ENCODE results near the gene AHR.
"Not testable (repeated sequence)": the region's sequence is repeated elsewhere in the genome, so short reads cannot be mapped to it uniquely, and the experiment has no call there.

AHR gene

GRCh38 chr7:17371671-17372524 is 73.4 kb downstream of the AHR start:
- Histone ChIP-seq H3K4me3 (ENCODE audit: insufficient read depth, low read depth, low read length) (no peak overlapping the region), H3K9me3 (ENCODE audit: control insufficient read depth, low read length) (no peaks in the 10 kb centered on the region), H3K4me1 (ENCODE audit: control insufficient read depth, insufficient read depth, low read length) (no peaks in the 10 kb centered on the region), H3K36me3 (ENCODE audit: control insufficient read depth, insufficient read depth, low read length) (no peaks in the 10 kb centered on the region), H3K27me3 (ENCODE audit: control insufficient read depth, insufficient read depth, low read length, poor library complexity, severe bottlenecking) (no peaks in the 10 kb centered on the region), H3K27ac (ENCODE audit: insufficient read depth, low read depth, low read length, poor library complexity, severe bottlenecking) (no peak overlapping the region)
- 79 to 88% methylated on average over 3 of the region's 3 CpGs for WGBS, 2 experiments

- 97 to 99% methylated on average over 4 of the region's 4 CpGs for WGBS, 2 experiments
- no peaks in the 10 kb centered on the region for H3K36me3 ChIP-seq (ENCODE audit: control insufficient read depth, insufficient read depth, low read length)
- H3K4me3 ChIP-seq (ENCODE audit: insufficient read depth, low read depth, low read length), result no peak overlapping the region
- H3K27ac ChIP-seq (ENCODE audit: insufficient read depth, low read depth, low read length, poor library complexity, severe bottlenecking), result no peak overlapping the region
- H3K9me3 ChIP-seq (ENCODE audit: control insufficient read depth, low read length), result no peaks in the 10 kb centered on the region
- H3K27me3 ChIP-seq (ENCODE audit: control insufficient read depth, insufficient read depth, low read length, poor library complexity, severe bottlenecking), result no peaks in the 10 kb centered on the region
- no peaks in the 10 kb centered on the region for H3K4me1 ChIP-seq (ENCODE audit: control insufficient read depth, insufficient read depth, low read length)
These were observed 75.7 kb downstream of the AHR start for GRCh38 chr7:17374157-17374556.

- Histone ChIP-seq H3K4me3 (ENCODE audit: insufficient read depth, low read depth, low read length) (no peak overlapping the region), H3K4me1 (ENCODE audit: control insufficient read depth, insufficient read depth, low read length) (no peaks in the 10 kb centered on the region), H3K9me3 (ENCODE audit: control insufficient read depth, low read length) (no peaks in the 10 kb centered on the region), H3K27ac (ENCODE audit: insufficient read depth, low read depth, low read length, poor library complexity, severe bottlenecking) (no peak overlapping the region), H3K27me3 (ENCODE audit: control insufficient read depth, insufficient read depth, low read length, poor library complexity, severe bottlenecking) (no peaks in the 10 kb centered on the region), H3K36me3 (ENCODE audit: control insufficient read depth, insufficient read depth, low read length) (no peaks in the 10 kb centered on the region)
- 90% methylated on average over 5 of the region's 5 CpGs for WGBS, 2 experiments
These were observed 76.2 kb downstream of the AHR start for GRCh38 chr7:17374654-17375053.

- WGBS, 2 experiments, result 88 to 92% methylated on average over 1 of the region's 1 CpG
- Histone ChIP-seq H3K27me3 (ENCODE audit: control insufficient read depth, insufficient read depth, low read length, poor library complexity, severe bottlenecking) (no peaks in the 10 kb centered on the region), H3K9me3 (ENCODE audit: control insufficient read depth, low read length) (no peaks in the 10 kb centered on the region), H3K36me3 (ENCODE audit: control insufficient read depth, insufficient read depth, low read length) (no peaks in the 10 kb centered on the region), H3K4me3 (ENCODE audit: insufficient read depth, low read depth, low read length) (no peak overlapping the region), H3K4me1 (ENCODE audit: control insufficient read depth, insufficient read depth, low read length) (no peaks in the 10 kb centered on the region), H3K27ac (ENCODE audit: insufficient read depth, low read depth, low read length, poor library complexity, severe bottlenecking) (no peak overlapping the region)
These were observed 78.1 kb downstream of the AHR start for GRCh38 chr7:17376595-17376994.

GRCh38 chr7:17380736-17381662 is 82.5 kb downstream of the AHR start:
- no peak overlapping the region for H3K27ac ChIP-seq (ENCODE audit: insufficient read depth, low read depth, low read length, poor library complexity, severe bottlenecking)

GRCh38 chr7:17382408-17383354 is 84.2 kb downstream of the AHR start:
- H3K9me3 ChIP-seq (ENCODE audit: control insufficient read depth, low read length); H3K4me1 ChIP-seq (ENCODE audit: control insufficient read depth, insufficient read depth, low read length); H3K27me3 ChIP-seq (ENCODE audit: control insufficient read depth, insufficient read depth, low read length, poor library complexity, severe bottlenecking); H3K27ac ChIP-seq (ENCODE audit: insufficient read depth, low read depth, low read length, poor library complexity, severe bottlenecking); H3K4me3 ChIP-seq (ENCODE audit: insufficient read depth, low read depth, low read length); H3K36me3 ChIP-seq (ENCODE audit: control insufficient read depth, insufficient read depth, low read length): not testable (repeated sequence)
- WGBS, 2 experiments, result 88 to 95% methylated on average over 6 to 8 of the region's 8 CpGs

More at GRCh38 chr7:17380736-17381662, 82.5 kb downstream of the AHR start:
- 94 to 95% methylated on average over 2 to 4 of the region's 4 CpGs for WGBS, 2 experiments
- no peaks in the 10 kb centered on the region for H3K27me3 ChIP-seq (ENCODE audit: control insufficient read depth, insufficient read depth, low read length, poor library complexity, severe bottlenecking)
- H3K4me3 ChIP-seq (ENCODE audit: insufficient read depth, low read depth, low read length), result no peak overlapping the region
- H3K9me3 ChIP-seq (ENCODE audit: control insufficient read depth, low read length), result no peaks in the 10 kb centered on the region
- H3K4me1 ChIP-seq (ENCODE audit: control insufficient read depth, insufficient read depth, low read length), result peaks cover 4% of the 10 kb centered on the region
- no peaks in the 10 kb centered on the region for H3K36me3 ChIP-seq (ENCODE audit: control insufficient read depth, insufficient read depth, low read length)

- Histone ChIP-seq H3K27ac (ENCODE audit: insufficient read depth, low read depth, low read length, poor library complexity, severe bottlenecking) (no peak overlapping the region), H3K4me1 (ENCODE audit: control insufficient read depth, insufficient read depth, low read length) (peaks cover 4% of the 10 kb centered on the region), H3K27me3 (ENCODE audit: control insufficient read depth, insufficient read depth, low read length, poor library complexity, severe bottlenecking) (no peaks in the 10 kb centered on the region), H3K36me3 (ENCODE audit: control insufficient read depth, insufficient read depth, low read length) (no peaks in the 10 kb centered on the region), H3K9me3 (ENCODE audit: control insufficient read depth, low read length) (no peaks in the 10 kb centered on the region), H3K4me3 (ENCODE audit: insufficient read depth, low read depth, low read length) (no peak overlapping the region)
- WGBS, 2 experiments, result 60 to 89% methylated on average over 1 of the region's 1 CpG
These were observed 85.9 kb downstream of the AHR start for GRCh38 chr7:17384400-17384799.

GRCh38 chr7:17385612-17386011 is 87.2 kb downstream of the AHR start:
- H3K27me3 ChIP-seq (ENCODE audit: control insufficient read depth, insufficient read depth, low read length, poor library complexity, severe bottlenecking), result no peaks in the 10 kb centered on the region
- peaks cover 10% of the 10 kb centered on the region for H3K4me1 ChIP-seq (ENCODE audit: control insufficient read depth, insufficient read depth, low read length)
- H3K9me3 ChIP-seq (ENCODE audit: control insufficient read depth, low read length), result no peaks in the 10 kb centered on the region
- no peaks in the 10 kb centered on the region for H3K36me3 ChIP-seq (ENCODE audit: control insufficient read depth, insufficient read depth, low read length)
- H3K4me3 ChIP-seq (ENCODE audit: insufficient read depth, low read depth, low read length), result no peak overlapping the region
- no peak overlapping the region for H3K27ac ChIP-seq (ENCODE audit: insufficient read depth, low read depth, low read length, poor library complexity, severe bottlenecking)

- Histone ChIP-seq H3K4me3 (ENCODE audit: insufficient read depth, low read depth, low read length) (no peak overlapping the region), H3K4me1 (ENCODE audit: control insufficient read depth, insufficient read depth, low read length) (peaks cover 5% of the 10 kb centered on the region), H3K9me3 (ENCODE audit: control insufficient read depth, low read length) (no peaks in the 10 kb centered on the region), H3K27ac (ENCODE audit: insufficient read depth, low read depth, low read length, poor library complexity, severe bottlenecking) (no peak overlapping the region), H3K27me3 (ENCODE audit: control insufficient read depth, insufficient read depth, low read length, poor library complexity, severe bottlenecking) (no peaks in the 10 kb centered on the region), H3K36me3 (ENCODE audit: control insufficient read depth, insufficient read depth, low read length) (peaks cover 3% of the 10 kb centered on the region)
- 46 to 53% methylated on average over 4 of the region's 4 CpGs for WGBS, 2 experiments
These were observed 91.9 kb downstream of the AHR start for GRCh38 chr7:17390392-17390791.

All from ectodermal cell (in vitro differentiated cells).